GM21360 (cell line): ENCODE measurements around the gene KCNMA1.

Experiments
- ATAC-seq: cut with Tn5 transposase; IDR thresholded peaks from one replicate; pipeline ENCODE4 v1.9.1; 2021; ENCODE audit warnings: mild to moderate bottlenecking, moderate library complexity; ENCODE audit not compliant: unreplicated experiment

KCNMA1 gene

DNA sequence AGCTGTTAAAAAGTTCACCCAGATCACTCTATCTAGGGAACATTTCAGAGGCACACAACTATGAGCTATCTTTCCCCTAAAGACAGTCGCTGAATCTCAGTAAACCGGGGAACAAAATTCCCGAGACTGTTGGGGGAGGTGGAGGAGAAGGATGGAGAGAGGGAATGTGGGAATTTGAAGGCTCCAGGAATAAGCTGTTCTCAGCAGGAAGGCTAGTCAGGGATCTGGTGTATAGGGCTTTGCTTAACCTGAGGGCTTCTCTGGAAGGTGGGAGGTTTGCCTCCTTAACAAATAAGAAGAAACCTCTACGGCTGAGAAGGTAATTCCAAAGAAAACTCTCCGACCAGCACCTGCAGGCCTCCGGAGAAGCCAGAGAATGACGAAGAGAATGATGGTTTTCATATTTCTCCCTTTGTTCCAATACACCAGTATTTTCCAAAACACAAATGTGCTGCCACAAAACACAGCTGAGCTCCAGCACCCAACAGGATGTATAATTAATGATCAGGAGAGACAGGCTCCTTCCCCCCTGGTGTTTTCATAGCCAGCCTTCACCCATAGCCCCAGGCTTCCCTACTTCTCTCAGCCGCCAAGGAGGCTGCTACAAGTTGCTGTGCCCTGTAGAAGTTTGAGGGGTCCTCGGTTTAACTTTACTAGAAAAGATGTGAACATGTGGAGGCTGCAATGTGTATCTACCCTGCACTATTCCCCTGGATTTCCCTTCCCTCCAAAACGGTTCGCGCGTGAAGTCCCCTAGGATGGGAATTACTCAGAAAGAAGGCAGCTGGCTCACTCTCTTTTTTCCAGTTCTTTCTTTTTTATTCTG is 2.0 kb downstream of the KCNMA1 start:
- no peak for ATAC-seq

DNA sequence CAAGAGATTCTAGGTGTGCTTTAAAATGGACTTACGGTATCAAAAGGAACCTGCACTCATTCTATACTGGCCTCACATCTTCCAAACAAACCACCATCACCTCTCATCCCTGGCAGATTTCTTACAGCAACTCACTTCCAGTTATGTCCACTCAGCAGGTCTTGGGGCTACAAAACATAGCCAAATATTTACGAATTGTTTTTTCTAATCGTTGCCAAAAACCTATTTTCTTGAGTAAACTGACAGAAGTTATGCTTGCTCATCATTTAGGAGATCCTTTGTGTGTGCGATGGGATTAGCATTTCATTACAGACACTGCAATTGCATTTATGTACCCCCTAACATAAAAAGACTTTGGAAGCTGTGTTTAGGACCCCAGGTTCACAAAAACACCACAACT is 2.7 kb downstream of the KCNMA1 start:
- ATAC-seq: no peak

DNA sequence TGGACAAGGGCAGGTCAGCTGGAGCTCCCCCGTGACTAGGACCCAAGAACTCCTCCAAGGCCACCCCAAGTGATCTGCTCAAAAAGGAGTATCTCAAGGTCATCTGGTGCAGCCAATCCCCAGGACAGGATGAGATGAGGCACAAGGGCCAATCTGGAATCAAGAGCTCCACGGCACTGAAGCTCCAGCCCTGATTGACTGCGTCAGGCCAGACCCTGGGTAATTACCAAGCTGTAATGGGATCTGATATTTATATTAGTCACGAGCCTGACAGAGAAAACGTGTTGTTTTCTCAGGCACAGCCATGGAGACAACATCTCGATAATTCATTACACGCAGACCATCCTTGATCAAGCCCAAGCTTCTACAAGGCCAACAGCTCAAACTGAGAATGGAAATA is 4.2 kb downstream of the KCNMA1 start:
- no peak for ATAC-seq

DNA sequence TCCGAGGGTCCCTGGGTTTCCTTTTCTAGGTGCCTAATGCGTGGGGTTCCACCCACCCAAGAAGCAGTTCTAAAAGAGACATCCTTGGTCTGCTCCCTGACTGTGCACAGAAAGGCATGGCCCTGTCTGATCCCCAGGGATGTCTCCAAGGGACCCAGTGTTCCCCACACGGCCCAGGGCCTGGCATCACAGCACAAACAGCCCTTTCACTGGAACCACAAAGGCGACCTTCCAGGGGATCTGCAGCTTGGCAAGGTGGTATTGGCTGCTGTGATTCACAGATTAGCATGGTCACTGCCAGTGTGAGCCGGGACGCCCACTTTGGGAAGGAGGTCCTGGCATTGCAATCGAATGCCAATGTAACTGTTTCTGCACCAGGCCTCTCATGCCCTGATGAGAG is 6.4 kb downstream of the KCNMA1 start:
- ATAC-seq: no peak

DNA sequence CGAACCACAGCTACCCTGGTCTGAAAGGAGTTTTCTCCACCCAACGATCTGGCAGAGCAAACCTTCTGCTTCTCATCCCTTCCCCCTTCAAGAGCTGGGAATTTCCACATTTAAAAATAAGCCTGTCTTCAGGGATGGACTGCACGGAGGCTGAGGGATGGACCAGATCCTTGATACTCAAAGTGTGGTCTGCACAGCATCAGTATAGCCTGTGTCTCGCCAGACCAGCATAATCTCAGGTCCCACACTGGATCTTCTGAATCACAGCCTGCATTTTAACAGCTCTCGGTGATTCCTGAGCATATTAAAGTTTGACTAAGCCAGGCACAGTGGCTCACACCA is 7.1 kb downstream of the KCNMA1 start:
- no peak for ATAC-seq

DNA sequence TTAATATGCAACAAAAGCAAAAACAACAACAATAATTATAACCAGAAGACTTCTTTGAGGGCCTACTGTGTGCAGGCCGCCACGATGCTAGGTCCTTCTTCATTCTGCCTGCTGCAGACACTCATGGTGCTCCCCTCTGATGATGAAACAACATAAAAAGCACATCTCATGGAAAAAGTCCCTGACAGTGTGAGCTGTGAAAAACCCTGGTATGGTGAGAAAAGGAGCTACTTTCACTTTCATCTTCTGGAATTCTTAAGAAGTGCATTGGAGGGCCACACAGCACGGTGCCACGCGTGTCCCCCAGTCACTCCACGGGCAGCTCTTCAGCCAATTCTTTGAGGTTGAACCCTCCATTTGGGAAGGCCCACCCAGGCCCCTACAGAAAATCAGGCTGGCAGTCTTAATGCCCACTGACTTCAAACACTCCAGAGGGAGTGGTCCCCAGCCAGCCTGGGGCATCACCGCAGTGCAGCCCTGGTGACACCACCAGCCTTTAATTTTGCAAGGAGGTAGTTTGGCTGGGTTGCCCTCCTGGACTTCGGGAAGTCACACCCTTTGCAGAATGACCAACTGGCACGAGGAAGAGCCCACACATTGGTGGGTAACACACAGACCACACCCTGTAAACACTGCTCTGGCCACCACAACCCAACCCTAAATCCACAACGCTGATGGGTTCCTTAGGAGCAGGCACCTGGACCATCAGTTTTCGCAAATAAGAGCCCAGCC is 7.7 kb downstream of the KCNMA1 start:
- ATAC-seq: no peak

DNA sequence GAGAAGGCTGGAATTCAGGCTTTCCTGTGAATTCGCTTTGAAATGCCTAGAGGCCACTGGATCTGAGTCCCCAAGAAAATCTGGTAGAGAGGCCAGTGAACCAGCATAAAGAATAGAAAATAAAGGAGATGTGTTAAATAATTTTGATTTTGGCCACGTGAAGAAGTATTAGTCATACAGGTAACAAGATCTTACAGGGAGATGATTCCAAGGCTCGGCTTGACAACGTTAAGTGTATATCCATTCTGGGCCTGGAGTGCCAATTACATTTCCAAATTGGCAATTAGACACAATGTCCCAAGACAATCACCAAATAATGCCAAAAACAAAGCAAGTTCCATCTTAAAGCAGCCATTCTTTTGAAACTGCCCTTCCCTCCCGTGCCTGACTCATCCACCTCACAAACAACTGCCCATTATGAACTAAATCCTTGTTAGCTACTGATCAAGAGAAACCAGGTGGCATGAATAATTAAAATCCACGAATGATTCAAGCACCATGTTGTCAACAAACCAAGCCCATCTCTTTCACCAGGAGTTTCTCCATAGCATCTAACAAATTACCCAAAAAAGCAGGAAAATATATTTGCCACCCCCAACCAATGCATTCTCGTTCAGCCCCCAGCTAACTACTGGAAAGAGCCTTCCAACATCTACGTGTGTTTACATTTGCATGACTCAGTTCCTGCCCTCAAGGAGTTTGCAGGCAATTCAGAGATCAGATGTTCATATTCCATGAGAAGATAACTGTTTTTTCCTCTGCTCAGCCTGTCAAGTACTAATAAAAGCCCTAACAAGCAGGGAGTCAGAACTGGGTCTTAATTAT is 8.5 kb downstream of the KCNMA1 start:
- no peak for ATAC-seq

DNA sequence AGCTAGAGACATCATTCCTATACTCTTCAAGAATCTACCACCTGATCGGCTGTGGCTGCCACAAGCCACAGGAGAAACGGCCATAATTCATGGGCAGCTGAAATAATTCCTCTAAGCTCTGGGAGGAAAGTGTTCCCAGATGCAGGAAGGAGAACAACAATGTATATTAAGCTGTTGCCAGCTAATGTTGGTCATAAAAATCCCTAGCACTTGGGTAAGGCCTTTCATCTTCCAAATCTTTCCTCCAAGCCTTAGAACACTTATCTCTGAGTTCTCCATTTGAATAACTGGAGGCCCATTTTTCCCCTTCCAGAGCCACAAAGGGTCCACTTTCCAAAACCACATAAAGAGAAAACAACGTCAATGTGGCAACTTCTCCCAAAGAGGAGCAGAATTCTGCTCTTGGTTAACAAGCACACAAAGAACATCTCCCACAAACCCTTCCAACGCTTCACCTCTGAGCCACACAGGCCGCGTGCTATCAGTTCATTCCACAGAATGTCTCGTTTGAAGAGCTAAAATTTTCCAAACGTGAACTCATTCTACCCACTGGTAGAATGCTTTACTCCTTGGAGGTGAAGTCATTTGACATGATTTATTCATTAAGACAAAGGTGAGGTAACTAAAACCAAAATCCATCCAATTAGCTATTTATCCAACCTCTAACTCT is 11.2 kb downstream of the KCNMA1 start:
- ATAC-seq: no peak

DNA sequence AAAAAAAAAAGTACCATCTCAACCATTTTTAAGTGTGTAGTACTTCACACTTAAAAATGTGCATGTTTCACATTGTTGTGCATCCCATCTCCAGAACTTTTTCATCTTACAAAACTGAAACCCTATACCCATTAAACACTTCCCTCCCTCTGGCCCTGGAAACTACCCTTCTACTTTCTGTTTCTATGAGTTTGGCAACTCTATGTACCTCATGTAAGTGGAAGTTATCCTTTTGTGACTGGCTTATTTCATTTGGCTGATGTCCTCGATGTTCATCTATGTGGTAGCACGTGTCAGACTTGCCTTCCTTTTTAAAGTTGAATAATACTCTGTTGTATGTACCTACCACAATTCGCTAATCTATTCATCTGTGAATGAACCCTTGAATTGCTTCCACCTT is 12.2 kb downstream of the KCNMA1 start:
- peak; percentile 52 for ATAC-seq

DNA sequence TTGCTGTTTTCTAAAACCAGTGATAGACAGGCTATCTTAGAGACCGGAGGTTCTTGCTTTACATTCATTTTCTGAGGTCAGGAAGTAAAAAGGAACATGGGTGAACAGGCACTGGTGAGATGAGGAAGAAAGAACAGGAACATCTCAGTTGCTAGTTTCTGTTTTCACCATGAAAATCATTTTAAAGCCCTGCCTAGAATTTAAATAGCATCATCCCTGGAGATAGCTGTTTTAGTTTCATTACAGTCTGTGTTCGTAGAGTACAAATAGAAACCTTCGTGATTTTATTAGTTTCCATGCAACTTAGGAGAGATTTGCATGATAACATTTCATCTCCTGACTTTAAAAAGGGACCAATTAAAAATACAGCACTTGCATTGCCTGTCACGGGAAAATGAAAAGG is 14.7 kb downstream of the KCNMA1 start:
- peak; percentile 77 for ATAC-seq

DNA sequence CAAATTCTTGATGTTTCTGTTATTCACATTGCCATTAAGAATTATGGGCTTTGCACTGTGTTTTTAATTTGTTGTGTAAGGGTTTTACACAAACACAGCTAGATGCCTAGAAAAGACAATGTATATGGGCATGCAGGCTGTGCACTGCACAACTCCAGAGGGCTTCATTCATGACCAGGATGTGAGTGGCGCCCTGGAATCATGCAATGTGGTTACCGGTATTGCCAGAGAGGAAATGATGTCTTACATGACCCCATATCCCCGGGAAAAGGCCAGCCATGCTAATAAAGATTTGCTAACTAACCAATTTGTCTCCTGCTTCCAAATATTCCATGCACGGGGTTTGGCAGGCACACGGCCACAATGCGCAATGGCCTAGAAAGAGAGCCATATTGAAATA is 16.9 kb downstream of the KCNMA1 start:
- ATAC-seq: no peak

DNA sequence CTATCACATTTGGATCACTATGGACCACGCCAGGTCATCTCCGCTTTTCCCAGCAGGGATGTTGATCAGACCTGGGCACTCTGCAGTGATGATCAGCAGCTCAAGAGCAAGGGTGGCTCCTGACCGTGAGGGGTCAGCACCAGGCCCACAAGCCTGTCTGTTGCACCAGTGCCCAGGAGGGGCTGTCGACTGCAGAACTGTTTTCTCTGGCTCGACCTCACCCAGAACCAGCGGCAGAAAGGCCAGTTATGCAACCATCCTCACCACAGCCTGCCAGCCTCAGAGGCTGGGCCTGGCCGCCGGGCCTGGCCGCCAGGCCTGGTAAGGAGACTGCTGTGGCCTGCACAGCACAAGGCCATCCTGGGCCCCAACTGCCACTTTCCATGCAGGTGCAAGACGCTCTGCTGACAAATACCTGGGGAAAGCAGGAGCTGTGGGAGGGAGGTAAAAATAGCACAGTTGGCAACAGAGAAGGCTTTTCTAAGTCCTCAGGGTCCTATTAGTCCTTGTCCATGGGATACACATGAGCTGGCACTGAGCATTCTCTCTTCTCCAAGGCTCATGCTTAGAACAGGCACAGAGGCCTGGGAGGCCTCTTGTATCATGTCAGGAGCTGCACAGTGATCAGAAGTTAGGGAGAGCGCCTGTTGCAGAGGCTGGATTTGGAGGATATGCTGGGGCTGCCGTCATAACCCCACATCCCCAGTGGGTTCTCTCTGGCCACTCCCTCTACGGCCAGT is 17.5 kb downstream of the KCNMA1 start:
- no peak for ATAC-seq

DNA sequence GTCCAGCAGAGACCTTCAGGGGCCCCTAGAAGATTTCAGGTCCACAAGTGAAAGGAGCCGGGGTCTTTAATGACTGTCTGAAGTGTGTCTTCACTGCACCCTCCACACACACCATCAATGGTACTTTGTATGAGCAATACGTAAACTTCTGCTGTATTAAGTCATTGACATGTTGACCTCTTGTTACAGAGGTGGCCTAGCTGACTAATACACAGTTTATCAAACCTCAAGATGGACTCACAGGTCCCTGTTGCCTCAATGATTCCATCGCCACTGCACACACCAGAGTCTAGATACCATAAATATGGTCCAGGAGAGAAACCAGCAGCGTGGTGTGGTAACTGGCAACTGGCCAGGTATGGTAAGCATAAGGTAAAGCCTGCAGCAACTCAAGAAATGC is 19.5 kb downstream of the KCNMA1 start:
- no peak for ATAC-seq

DNA sequence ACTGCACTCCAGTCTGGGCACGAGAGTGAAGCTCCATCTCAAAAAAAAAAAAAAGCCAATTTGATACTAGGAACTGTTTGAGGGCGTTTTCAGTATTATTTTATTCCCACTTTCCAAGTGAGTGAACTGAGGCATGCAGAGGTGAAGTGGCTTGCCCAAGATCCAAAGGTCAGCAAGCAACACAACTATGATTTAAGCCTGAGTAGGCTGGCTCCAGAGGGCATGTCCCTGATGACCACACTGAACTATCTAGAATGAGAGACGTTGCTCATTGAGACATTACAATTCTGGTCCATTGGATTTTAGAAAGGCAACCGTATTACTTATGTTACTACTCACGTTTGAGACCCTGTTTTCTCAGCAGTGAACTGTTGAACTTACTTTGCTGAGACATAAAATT is 20.8 kb downstream of the KCNMA1 start:
- ATAC-seq: no peak

DNA sequence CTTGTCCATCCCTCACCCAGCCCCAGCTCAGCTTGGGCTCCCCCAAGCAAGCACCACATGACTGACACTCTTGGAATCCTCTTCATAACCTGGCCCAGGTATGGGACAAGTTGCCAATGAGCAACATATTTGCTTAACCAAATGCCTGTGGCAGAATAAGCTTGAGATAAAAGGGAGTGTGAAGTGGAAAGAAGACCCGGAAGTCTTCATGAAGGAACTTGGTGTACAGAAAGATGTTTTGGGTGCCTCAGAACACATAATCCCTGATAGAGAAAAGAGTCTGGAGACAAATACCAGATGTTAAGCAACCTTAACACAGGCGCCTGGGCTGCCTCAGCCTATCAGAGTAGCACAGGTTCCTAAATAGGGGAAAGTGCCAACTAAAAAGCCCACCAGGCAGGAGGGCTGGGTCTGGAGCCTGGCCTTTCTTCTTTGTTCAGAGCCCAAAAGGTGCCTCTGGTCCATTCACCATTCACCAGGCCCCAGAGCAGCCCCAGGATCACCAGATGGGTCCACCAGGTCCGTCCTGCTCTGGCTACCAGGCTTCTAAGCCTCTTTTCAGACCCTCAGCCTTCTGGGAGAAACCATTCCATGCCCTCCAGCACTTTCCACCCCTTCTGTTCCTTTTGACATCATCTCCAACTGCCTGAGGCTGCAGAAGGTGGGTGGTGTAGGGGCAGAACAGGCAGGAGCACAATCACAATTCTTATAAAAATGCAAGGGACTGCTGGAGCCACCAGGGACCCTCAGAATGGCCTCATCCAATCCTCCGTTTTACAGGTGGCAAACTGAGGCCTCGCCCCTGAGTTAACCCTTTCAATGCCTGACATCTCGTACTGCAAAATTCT is 22.6 kb downstream of the KCNMA1 start:
- no peak for ATAC-seq

DNA sequence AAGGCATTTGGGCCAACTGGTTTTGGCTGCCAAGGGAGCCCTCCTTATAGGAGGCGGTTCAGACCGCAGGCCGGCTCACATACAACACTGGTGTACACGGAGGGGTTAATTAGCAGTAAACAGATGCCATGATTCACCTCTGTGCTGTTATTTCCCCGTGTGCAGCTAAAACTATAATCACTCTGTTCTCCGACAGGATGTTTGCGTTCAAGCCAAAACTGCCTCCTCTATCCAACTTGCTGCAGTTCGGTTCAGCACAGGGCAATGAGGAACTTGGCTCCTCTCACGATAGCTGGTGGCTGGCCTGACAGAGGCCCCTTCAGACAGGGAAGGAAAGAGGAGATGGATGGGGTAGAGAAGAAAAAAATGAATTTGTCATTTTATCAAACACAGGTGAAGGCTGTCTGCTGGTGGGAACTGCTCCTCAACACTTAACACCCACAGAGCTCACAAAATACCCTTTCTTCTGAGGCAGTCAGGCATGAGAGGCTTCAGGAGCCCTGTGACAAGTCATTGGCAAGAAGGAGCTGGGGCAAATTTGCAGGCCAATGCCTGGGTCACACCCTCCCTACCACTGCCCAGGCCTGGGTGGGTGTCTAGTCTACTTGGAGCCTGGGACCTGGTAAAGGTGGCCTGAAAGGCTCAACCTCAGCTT is 24.0 kb downstream of the KCNMA1 start:
- no peak for ATAC-seq

DNA sequence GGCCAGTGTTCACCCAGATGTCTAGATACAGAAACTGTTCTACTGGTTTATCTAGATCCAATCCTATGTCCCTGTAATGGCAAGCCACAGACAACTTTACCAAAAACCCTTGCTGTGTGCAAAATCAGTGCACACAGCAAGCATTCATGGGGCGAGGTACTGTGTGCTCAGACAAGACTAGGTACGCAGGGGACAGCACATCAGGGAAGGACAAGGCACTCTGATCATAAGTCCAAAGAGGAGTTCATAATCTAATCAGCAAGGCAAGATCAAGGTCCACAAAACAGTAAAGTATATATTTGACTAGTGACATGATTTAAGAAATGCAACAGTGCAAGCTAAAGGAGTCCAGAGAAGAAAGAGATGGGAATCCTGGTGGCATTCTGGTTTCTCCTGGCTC is 25.9 kb downstream of the KCNMA1 start:
- ATAC-seq: no peak

DNA sequence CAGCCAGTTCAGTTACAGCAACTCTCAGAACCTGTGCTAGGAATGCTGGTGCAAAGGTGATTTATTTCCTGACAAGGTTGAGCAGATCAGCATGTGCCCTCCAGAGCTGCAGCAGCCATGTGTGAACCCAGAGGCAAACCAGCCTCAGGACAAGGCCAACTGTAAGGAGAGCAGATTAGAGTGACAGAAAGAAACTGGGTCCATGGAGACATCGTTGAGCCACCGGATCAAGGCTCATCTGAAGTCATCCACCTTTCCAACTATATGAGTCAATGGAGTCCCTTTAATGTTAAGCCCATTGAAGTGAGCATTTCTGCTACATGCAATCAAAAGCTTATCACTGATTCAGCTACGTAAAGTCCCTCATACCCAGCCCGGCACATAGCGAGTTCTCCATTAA is 26.4 kb downstream of the KCNMA1 start:
- no peak for ATAC-seq

DNA sequence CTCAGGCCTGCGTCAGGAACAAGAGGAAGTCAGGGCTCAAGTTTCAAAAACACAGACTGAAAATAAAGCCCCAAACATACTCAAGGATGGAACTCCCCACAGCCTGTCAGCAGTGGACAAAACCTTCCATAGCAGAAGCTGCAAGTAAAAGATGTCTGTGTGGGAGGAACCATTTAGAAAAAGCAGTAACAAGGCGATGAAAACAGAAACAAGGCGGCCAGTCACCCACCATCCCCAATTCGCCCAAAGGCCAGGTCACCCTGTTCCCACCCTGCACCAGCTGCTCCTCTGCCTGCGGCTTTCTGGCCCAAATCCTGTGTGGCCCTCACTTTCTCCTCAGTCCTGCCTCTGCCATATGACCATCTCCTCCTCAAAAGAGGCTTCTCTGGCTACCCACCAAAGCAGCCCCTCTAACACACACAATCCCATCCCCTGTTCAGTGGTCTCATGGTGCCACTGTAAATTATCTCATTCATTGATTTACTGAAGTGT is 27.8 kb downstream of the KCNMA1 start:
- ATAC-seq: no peak
